Endodermal cell (in vitro differentiated cells): ENCODE measurements around the gene ATAD2B. TPM values are rescaled to one million over a fixed set of nuclear protein-coding genes. Genes with fewer than 3 reads are reported as not detected.

Experiments
- DNase-seq: peaks from one replicate; pipeline ENCODE4 v3.0.0-alpha.2; 2017
- H3K27ac ChIP-seq: 2 replicates; pipeline ENCODE4 v1.5.1; 2013; ENCODE audit warnings: mild to moderate bottlenecking, low read depth, low read length, moderate library complexity
- H3K27me3 ChIP-seq: 2 replicates; pipeline ENCODE4 v1.6.1; 2013; ENCODE audit warnings: mild to moderate bottlenecking, low read length, moderate library complexity; ENCODE audit not compliant: insufficient read depth, control insufficient read depth, poor library complexity, severe bottlenecking
- H3K36me3 ChIP-seq: 2 replicates; pipeline ENCODE4 v1.7.0; 2013; ENCODE audit warnings: mild to moderate bottlenecking, low read length, moderate library complexity; ENCODE audit not compliant: control insufficient read depth, insufficient read depth
- H3K4me1 ChIP-seq: one replicate; pipeline ENCODE4 v1.7.0; 2013; ENCODE audit warnings: low read length; ENCODE audit not compliant: control insufficient read depth, insufficient read depth
- H3K4me3 ChIP-seq: 2 replicates; pipeline ENCODE4 v1.5.1; 2013; ENCODE audit warnings: mild to moderate bottlenecking, low read length, moderate library complexity
- H3K9ac ChIP-seq: 2 replicates; pipeline ENCODE4 v1.6.1; 2013; ENCODE audit warnings: mild to moderate bottlenecking, low read length, moderate library complexity; ENCODE audit not compliant: poor library complexity, severe bottlenecking; ENCODE audit errors: extremely low read depth
- H3K9me3 ChIP-seq: 2 replicates; pipeline ENCODE4 v1.6.1; 2013; ENCODE audit warnings: mild to moderate bottlenecking, low read length, moderate library complexity; ENCODE audit not compliant: control insufficient read depth
- H3K27ac Mint-ChIP-seq: 2 replicates; pipeline ENCODE4 v1.8.0; 2020; ENCODE audit warnings: mixed read lengths
- H3K27me3 Mint-ChIP-seq: 2 replicates; pipeline ENCODE4 v1.8.0; 2021; ENCODE audit warnings: mild to moderate bottlenecking, mixed read lengths; ENCODE audit not compliant: insufficient read depth
- H3K36me3 Mint-ChIP-seq: 2 replicates; pipeline ENCODE4 v1.8.0; 2020; ENCODE audit warnings: low read depth, mixed read lengths
- H3K4me1 Mint-ChIP-seq: 2 replicates; pipeline ENCODE4 v1.8.0; 2020; ENCODE audit warnings: mixed read lengths
- H3K4me3 Mint-ChIP-seq: 2 replicates; pipeline ENCODE4 v1.8.0; 2020; ENCODE audit warnings: mild to moderate bottlenecking, moderate library complexity, mixed read lengths
- H3K9me3 Mint-ChIP-seq: 2 replicates; pipeline ENCODE4 v1.8.0; 2020; ENCODE audit warnings: mild to moderate bottlenecking, mixed read lengths
- WGBS, 2 experiments: methylation state at CpG; one replicate each; pipeline versions ENCODE4 v1.1.5 to v1.1.7; 2013; ENCODE audit warnings: missing lambda C conversion rate in 2 of 2, mixed read lengths in 1 of 2; ENCODE audit not compliant: insufficient coverage in 1 of 2, insufficient read length in 1 of 2; 5-methylcytosine and 5-hydroxymethylcytosine counted together
- total RNA-seq, 2 donors: library from RNA; stranded (reverse); fragmentation: NEBNext Ultra II Directional in 1 of 2; extraction: Animal tissue kit (Norgen Biotek cat#: 25700) in 1 of 2; gene quantifications; 2 replicates in 1 of 2; 3 replicates in 1 of 2; pipeline ENCODE4 v1.2.1, GENCODE V29; 2021
- TF ChIP-seq, protein P1 (sequence below): fragments of 200-600 bp; sonication (generic); conservative IDR thresholded peaks from 2 replicates; pipeline ENCODE4 v1.5.0; 2021; ENCODE audit warnings: antibody characterized with exemption, mild to moderate bottlenecking

ATAD2B gene
- total RNA-seq, 2 donors from 2014 or later = 18.6 to 20.7 TPM

DNA sequence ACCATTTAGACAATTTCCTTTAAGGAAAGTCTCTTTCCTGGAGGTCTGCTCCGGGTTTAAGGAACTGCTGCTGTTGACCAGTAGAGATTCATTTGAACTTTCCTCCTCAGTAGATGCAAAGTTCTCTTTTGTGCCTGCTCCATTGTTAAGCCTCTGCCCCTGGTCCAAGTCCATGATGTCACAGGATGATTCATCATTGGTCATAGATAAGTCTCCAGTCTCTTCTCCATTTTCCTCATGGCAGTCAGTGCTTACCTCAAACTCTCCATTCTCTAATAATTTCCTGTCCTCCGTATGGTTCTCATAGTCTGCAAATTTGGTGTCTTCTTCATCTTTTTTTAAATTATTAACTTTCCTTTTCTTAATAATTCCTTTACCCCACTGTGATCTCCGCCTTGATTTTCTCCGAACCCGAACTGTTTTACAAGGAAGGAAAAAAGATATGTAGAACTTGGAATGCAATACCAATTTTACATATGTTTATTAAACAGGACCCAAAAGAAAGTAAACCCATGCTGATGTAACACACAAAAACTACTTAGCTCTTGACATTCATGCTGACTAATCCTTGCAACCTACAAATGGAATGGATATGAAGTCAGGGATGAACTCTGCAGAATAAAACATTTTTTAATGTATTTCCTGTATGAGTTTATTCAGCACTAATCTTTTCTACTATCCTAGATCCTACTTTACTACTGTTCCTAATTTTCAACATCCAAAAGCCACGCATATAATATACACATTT, 169.1 kb downstream of the ATAD2B start:
- Mint-ChIP-seq H3K4me3 (no peak overlapping the region), H3K9me3 (no peaks in the 10 kb centered on the region), H3K27me3 (no peaks in the 10 kb centered on the region), H3K27ac (no peak overlapping the region), H3K36me3 (peaks cover 16% of the 10 kb centered on the region), H3K4me1 (peaks cover 48% of the 10 kb centered on the region)
- Histone ChIP-seq H3K9me3 (no peaks in the 10 kb centered on the region), H3K4me1 (peaks cover 13% of the 10 kb centered on the region), H3K9ac (no peak overlapping the region), H3K4me3 (no peak overlapping the region), H3K36me3 (peaks cover 21% of the 10 kb centered on the region), H3K27me3 (no peaks in the 10 kb centered on the region), H3K27ac (no peak overlapping the region)
- TF ChIP-seq, protein P1, sequence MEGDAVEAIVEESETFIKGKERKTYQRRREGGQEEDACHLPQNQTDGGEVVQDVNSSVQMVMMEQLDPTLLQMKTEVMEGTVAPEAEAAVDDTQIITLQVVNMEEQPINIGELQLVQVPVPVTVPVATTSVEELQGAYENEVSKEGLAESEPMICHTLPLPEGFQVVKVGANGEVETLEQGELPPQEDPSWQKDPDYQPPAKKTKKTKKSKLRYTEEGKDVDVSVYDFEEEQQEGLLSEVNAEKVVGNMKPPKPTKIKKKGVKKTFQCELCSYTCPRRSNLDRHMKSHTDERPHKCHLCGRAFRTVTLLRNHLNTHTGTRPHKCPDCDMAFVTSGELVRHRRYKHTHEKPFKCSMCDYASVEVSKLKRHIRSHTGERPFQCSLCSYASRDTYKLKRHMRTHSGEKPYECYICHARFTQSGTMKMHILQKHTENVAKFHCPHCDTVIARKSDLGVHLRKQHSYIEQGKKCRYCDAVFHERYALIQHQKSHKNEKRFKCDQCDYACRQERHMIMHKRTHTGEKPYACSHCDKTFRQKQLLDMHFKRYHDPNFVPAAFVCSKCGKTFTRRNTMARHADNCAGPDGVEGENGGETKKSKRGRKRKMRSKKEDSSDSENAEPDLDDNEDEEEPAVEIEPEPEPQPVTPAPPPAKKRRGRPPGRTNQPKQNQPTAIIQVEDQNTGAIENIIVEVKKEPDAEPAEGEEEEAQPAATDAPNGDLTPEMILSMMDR = no peak
- DNase-seq = no peak
- WGBS, 2 experiments = 91 to 100% methylated on average over 3 of the region's 6 CpGs

DNA sequence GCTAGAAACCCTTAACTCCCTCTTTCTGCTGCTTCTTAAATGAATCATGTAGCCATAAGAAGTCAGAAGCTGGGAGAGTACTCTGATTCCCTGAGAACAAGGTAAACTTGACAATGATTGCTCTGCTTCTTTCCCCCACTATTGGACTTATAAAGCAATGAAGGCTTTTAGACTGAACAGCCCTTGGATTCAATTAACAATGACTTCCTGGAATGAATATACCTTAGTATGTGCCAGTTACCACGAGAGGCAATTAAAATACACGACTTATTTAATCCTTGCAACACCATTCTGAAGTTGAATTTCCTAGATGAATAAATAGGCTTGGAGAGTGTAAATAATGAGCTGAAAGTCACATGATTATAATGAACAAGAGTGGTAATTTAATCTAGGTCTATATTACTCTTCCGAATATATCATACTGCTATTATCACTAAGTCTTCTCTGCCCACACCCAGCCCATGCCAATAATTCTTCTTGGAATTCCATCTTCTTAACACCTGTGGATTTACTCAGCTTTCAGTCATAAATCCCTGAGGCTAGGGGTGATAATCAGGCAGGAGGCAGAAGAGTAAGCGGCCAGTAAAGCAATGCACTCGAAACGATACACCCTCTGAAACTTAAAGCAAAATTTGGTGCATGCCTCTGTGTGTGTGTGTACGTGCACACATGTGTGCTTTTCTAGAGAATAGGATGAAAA, 170.2 kb downstream of the ATAD2B start:
- no peak overlapping the region for H3K4me3 Mint-ChIP-seq
- TF ChIP-seq, protein P1 = no peak
- no peaks in the 10 kb centered on the region for H3K9me3 Mint-ChIP-seq
- WGBS, 2 experiments = 93 to 100% methylated on average over 2 to 7 of the region's 7 CpGs
- no peak overlapping the region for H3K27ac ChIP-seq
- H3K9me3 ChIP-seq = no peaks in the 10 kb centered on the region
- no peaks in the 10 kb centered on the region for H3K27me3 ChIP-seq
- no peak for DNase-seq
- H3K4me3 ChIP-seq = no peak overlapping the region
- H3K27me3 Mint-ChIP-seq = no peaks in the 10 kb centered on the region
- peaks cover 58% of the 10 kb centered on the region for H3K4me1 Mint-ChIP-seq
- H3K36me3 Mint-ChIP-seq = peaks cover 15% of the 10 kb centered on the region
- H3K27ac Mint-ChIP-seq = no peak overlapping the region
- peaks cover 21% of the 10 kb centered on the region for H3K36me3 ChIP-seq
- no peak overlapping the region for H3K9ac ChIP-seq
- peaks cover 13% of the 10 kb centered on the region for H3K4me1 ChIP-seq

DNA sequence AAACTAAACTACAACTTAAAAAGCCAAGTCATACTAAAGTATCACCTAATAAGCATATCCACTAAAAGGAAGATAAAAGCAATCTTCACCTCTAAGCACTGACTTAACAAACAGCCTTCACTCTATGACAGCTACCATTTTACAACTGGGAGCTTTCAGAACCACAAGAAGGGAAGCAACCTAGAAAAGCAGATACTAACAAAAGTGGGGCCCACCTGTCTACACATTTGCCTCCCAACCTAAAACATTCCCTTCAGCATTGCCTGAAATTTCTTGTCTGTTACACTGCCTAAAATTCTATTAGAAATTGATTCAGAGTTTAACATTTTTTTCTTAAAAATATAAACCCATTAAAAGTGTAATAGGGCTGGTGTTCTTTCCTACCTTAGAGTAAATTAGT, 172.0 kb downstream of the ATAD2B start:
- peaks cover 13% of the 10 kb centered on the region for H3K4me1 ChIP-seq
- no peak for DNase-seq
- Mint-ChIP-seq H3K27ac (no peak overlapping the region), H3K4me3 (no peak overlapping the region), H3K9me3 (no peaks in the 10 kb centered on the region), H3K36me3 (peaks cover 13% of the 10 kb centered on the region), H3K27me3 (no peaks in the 10 kb centered on the region), H3K4me1 (peaks cover 73% of the 10 kb centered on the region)
- no peak overlapping the region for H3K9ac ChIP-seq
- no peak overlapping the region for H3K27ac ChIP-seq
- no peak overlapping the region for H3K4me3 ChIP-seq
- TF ChIP-seq, protein P1 = no peak
- H3K27me3 ChIP-seq = no peaks in the 10 kb centered on the region
- no peaks in the 10 kb centered on the region for H3K9me3 ChIP-seq
- peaks cover 29% of the 10 kb centered on the region for H3K36me3 ChIP-seq
